ENCODE results near the gene STX2.
"Not testable (repeated sequence)": the region's sequence is repeated elsewhere in the genome, so short reads cannot be mapped to it uniquely, and the experiment has no call there.

The STX2 gene

GRCh38 chr12:130868412-130868811 lies 29.4 kb upstream of the STX2 start:
- no peak for DNase-seq

DNA sequence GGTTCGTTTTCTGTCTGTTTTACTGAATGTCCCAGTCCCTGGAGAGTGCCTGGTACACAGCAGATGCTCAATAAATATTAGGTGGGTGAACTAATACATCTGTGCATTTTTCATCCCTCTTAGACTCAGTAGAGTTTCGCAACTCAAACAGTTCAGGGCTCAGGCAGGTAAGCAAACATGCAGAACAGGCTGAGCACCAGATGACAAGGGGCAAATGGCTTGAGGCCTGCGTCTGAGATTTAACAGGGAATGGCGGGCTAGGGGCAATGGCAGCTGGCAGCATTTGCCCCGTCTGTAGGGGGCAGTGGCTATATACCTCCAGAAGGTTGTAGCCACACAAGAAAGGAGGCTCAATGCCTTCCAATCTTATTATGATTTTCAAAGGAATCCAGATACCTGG lies 24.2 kb upstream of the STX2 start:
- DNase-seq: no peak

DNA sequence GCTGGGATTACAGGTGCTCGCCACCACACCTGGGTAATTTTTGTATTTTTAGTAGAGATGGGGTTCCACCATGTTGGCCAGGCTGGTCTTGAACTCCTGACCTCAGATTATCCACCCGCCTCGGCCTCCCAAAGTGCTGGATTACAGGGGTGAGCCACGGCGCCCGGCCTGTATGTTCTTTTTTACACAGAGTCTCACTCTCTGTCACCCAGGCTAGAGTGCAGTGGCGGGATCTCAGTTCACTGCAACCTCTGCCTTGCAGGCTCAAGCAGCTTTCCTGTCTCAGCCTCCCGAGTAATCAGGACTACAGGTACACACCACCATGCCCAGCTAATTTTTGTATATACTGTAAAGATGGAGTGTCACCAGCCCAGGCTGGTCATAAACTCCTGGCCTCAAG lies 23.7 kb upstream of the STX2 start:
- DNase-seq: not testable (repeated sequence)

DNA sequence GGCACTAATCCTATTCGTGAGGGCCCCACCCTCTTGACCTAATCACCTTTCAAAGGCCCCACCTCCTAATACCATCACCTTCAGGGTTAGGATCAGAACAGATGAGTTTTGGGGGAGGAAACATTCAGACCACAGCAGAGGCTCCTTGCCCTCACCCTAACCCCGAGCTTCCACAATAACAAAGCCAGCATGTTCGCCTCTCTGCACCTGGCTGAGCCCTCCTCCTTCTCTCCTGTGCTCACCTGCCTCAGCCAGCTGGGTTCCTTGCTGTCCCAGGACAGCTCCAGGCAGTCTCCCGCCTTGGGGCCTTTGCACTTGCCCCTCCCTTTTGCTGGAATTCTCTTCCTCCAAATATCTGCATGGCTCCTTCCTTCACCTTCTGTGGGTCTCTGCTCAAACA lies 23.1 kb upstream of the STX2 start:
- no peak for DNase-seq

DNA sequence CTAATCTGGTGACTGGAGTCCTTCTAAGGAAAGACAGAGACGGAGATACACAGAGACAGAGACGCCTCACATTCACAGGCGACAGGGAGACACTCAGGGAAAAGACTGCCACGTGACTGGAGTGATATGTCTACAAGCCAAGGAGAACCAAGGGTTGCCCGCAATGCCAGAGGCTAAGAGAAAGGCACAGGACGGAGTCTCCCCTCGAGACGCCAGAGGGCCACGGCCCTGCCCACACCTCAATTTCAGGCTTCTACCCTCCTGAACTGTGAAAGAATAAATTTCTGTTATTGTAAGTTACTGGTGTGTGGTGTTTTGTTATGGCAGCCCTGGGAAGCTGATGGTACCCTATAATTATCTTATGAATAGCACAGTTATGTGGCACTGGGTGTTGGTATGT lies 21.3 kb upstream of the STX2 start:
- no peak for DNase-seq

DNA sequence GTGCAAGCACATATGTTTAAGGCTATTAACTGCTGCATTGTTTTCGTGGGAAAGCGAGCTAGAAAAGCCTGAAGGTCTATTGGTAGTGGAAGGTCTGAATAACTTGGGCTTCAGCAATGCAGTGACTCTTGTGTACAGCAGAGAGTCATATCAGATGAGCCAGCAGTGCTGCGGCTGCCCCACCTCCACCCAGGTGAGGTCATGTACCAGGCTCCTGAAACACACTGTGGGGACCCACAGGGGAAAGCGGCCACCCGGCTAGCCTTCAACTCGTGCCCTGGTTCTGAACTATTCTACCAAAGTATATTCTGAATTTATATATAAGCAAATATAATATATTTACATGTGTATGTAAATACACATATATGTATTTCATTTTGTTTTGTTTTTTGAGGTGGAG lies 20.1 kb upstream of the STX2 start:
- no peak for DNase-seq

DNA sequence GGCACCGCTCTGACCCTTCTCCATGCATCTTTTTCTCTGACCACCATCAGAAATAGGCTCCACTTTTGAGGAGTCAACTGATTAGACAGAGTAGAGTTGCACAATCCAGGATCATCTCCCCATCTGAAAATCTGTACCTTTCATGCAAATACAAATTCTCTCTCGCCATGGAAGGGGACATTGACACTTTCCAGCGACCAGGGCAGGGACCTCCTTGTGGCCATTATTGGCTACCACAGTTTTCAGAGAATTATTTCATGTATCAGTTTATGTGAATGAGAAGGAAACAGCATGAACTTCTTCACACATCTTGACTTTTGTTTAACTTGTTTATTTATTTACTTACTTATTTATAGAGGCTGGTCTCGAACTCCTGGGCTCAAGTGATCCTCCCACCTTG lies 19.0 kb upstream of the STX2 start:
- no peak for DNase-seq

DNA sequence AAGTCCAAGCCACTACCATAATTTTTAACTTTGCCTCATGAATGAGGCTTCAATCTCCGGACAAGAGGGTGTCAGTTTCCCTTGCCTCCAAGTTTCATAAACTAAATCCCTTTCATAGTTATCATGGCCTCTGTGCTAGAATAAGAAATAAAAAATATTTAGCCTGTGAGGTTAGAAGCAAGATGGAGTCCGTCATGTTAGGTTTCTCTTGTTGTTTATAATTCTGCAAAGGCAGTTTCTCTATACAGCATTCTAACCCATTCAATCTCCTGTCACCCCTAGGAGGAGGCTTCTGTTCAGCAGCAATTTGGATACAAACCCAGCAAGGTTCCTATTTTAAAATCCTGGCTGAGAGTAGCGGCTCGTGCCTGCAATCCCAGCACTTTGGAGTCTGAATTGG lies 17.0 kb upstream of the STX2 start:
- DNase-seq: no peak

DNA sequence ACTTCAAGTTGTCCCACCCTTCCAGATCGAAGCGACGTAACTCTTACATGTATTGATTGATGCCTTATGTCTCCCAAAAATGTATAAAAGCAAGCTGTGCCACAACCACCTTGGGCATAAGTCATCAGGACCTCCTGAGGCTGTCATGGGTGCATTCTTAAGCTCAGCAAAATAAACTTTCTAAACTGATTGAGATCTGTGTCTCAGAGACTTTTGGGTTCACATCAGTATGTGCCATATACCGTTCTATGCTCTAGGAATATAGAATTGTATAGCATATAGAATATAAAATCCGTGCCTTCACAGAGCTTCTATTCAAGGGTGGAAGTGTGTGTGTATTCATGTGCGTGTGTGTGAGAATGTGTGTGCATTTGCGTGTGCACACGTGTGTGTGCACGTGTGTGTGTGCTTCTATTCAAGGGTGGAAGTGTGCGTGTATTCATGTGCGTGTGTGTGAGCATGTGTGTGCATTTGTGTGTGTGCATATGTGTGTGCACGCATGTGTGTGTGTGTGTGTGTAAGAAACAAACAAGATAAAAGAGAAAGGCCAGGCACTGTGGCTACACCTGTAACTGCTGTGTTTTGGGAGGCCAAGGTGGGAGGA lies 11.5 kb upstream of the STX2 start:
- DNase-seq: no peak

GRCh38 chr12:130849561-130850417 lies 10.7 kb upstream of the STX2 start:
- DNase-seq: no peak

- DNase-seq: not testable (repeated sequence)
Measured at GRCh38 chr12:130848785-130849305, 9.8 kb upstream of the STX2 start.

DNA sequence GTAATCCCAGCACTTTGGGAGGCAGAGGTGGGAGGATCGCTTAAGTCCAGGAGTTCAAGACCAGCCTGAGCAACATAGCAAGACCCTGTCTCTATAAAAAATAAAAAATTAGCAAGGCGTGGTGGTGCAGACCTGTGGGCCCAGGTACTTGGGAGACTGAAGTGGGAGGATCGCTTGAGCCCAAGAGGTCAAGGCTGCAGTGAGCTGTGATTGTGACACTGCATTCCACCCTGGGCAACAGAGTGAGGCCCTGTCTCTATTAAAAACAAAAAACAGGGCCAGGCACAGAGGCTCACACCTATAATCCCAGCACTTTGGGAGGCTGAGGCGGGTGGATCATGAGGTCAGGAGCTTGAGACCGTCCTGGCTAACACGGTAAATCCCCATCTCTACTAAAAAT lies 9.1 kb upstream of the STX2 start:
- not testable (repeated sequence) for DNase-seq

- DNase-seq: no peak
Measured at GRCh38 chr12:130847112-130847511, 8.1 kb upstream of the STX2 start.

DNA sequence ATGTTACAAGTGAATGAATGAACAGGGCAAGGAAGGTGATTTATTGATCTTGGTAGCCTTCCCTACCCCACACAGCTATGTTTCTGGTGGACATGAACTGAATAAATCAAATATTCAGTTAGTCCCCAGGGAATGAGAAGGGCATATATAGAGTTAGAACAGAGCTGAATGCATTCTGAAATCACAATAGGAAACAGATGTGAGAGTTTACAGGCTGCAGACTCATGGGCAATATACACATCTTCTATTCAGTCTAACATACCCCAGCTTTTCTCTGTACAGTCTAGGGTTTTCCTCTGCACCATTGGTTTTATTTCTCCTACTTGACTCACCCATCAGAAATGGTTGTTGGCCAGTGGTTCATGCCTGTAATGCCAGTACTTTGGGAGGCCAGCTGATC lies 7.3 kb upstream of the STX2 start:
- no peak for DNase-seq

DNA sequence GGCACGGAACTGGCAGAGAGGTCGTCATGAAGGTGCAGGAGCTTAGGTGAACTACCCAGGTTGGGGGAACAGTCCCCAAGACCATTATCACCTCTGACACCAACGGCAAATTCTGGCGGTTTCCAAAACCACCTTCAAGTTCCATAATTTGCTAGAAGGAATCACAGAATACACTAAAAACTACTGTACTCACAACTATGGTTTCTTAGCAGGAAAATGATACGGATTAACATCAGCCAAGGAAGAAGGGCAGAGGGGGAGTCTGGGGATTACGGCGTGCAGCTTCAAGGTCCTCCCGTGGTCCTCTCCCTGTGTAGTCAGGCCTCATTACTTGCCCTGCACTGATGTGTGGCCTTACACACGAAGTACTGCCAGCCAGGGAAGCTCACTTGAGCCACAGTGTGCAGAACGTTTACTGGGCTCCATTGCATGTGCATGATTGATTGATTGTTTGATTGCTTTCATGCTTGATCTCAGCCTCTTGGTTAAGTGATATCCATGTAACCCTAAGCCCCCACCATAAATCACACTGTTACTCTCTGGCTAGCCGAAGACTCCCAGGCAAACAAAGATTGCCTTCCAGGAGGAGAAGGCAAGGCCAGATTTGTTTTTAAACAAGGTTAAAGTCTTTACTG lies 837 bp upstream of the STX2 start:
- no peak for DNase-seq

DNA sequence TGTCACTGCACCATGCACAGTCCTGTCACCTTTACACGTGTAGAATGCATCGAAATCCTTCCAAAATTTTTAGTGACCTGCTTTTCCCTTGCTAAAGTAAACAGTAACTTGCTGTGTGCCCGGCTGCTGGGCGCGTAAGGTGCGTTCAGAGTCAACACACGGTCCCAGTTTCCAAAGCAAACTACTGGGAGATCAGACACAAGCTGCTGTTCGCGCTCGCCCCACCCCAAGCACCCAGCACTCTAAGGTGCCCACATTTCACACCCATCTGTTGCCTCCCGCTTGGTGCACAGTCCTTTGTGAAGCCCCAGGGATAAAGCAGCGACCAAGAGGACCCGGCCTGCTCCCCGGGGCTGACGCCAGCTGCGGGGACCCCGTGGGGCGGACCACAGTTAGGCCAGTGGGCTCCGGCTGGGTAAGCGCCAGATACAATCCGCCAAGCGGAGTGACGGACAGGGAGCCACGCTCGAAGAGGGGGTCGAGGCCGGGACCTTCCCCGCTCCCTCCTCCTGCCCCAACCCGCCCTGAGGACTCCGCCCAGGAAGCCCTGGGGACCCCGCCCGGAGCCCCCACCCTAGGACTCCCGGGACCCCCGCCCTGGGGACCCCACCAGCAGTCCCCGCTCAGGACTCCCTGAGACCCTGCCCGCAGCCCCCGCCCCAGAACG lies 633 bp downstream of the STX2 start:
- DNase-seq: peak in 1 of 2 donors; percentile 18

- DNase-seq: no peak
Measured at GRCh38 chr12:130835436-130835835, 3.6 kb downstream of the STX2 start.

- DNase-seq: no peak
Measured at GRCh38 chr12:130835011-130835410, 4.0 kb downstream of the STX2 start.

DNA sequence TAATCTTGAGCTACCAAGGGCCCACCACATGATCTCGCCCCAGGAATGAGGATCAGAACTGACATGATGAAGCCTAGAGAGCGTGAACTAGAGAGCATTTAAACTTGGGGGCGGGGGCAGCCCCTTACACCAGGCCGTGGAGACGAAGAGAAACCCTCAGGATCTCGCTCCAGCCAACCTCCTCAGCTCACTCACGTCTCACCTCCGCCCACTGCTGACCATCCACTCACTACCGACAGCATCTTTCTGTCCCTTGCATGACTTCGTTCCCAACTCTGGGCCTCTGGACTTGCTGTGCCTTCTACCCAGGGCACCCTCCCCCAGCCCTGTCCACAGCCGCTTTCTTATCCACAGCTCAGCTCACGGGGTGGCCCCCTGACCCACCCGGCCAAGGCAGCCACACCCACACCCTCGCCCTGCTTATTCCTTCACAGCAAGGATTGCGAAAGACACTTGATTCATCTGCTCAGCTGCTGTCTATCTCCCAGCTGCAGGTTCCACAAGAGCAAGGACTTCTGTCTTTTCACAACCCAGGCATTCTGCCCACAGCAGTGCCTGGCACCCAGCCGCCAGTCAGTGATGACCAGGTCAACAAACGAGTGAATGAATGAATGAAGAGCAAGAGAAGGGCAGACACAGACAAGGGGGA lies 6.4 kb downstream of the STX2 start:
- no peak for DNase-seq

- no peak for DNase-seq
Measured at GRCh38 chr12:130831876-130832405, 7.1 kb downstream of the STX2 start.

GRCh38 chr12:130831246-130831645 lies 7.8 kb downstream of the STX2 start:
- no peak for DNase-seq

GRCh38 chr12:130830246-130830551 lies 8.9 kb downstream of the STX2 start:
- no peak for DNase-seq
